ENCODE measurements around the gene RAB27A.

Gene RAB27A

DNA sequence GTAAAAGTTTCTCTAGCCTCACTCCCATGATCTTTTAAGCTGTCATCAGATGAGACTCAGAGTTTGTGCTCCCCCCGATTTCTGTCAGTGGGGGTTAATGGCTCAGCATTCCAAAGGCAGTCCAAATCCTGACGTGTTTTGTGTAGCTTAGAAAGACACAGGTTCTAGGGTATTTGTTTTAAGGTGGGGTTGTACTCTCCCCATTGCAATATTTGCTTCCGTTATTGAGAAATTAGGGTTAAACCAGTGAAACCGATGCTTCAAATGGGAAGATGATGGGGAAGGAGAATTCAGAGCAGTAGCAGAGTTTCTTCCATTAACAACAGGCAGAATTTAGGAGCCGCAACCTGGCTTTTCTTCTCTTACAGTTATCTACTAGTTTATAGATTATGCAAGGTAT lies 32.9 kb upstream of the RAB27A start:
- Histone ChIP-seq H3K4me2 (ENCODE audit: low read length) (no peak overlapping the region), H2AFZ (no peak overlapping the region), H3K36me3 (ENCODE audit: control insufficient read depth, insufficient read depth, low read length) (no peaks in the 10 kb centered on the region), H3K9ac (no peak overlapping the region), H3K79me2 (peaks cover 3% of the 10 kb centered on the region), H3K4me3 (ENCODE audit: low read depth, low read length) (no peak overlapping the region), H3K27me3 (ENCODE audit: control insufficient read depth, insufficient read depth, low read length) (no peaks in the 10 kb centered on the region), H3K4me1 (no peaks in the 10 kb centered on the region), H3K27ac (no peak overlapping the region), H3K9me3 (ENCODE audit: control insufficient read depth, low read length) (no peaks in the 10 kb centered on the region)
- TF ChIP-seq, protein P1, sequence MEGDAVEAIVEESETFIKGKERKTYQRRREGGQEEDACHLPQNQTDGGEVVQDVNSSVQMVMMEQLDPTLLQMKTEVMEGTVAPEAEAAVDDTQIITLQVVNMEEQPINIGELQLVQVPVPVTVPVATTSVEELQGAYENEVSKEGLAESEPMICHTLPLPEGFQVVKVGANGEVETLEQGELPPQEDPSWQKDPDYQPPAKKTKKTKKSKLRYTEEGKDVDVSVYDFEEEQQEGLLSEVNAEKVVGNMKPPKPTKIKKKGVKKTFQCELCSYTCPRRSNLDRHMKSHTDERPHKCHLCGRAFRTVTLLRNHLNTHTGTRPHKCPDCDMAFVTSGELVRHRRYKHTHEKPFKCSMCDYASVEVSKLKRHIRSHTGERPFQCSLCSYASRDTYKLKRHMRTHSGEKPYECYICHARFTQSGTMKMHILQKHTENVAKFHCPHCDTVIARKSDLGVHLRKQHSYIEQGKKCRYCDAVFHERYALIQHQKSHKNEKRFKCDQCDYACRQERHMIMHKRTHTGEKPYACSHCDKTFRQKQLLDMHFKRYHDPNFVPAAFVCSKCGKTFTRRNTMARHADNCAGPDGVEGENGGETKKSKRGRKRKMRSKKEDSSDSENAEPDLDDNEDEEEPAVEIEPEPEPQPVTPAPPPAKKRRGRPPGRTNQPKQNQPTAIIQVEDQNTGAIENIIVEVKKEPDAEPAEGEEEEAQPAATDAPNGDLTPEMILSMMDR (IDR thresholded peaks at IDR 0.05), result no peak

DNA sequence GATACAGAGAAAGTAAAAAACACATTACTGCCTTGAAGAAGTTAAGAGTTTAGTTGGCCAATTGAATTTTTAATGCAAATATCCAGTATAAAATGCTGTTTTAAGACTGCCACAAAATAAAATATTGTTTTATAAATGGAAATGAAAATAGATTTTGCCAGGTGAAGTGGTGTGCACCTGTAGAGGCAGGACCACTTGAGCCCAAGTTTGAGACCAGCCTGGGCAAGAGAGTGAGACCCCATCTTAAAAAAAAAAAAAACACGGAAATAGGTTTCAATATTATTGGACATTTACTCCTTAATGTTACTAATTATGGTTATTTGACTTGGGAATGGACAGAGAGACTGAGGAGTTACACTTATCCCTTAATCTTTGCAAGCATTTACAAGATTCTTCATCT lies 31.4 kb upstream of the RAB27A start:
- Histone ChIP-seq H2AFZ (no peak overlapping the region), H3K36me3 (ENCODE audit: control insufficient read depth, insufficient read depth, low read length) (no peaks in the 10 kb centered on the region), H3K4me3 (ENCODE audit: low read depth, low read length) (no peak overlapping the region), H3K9ac (no peak overlapping the region), H3K27me3 (ENCODE audit: control insufficient read depth, insufficient read depth, low read length) (no peaks in the 10 kb centered on the region), H3K27ac (no peak overlapping the region), H3K4me1 (no peaks in the 10 kb centered on the region), H3K9me3 (ENCODE audit: control insufficient read depth, low read length) (no peaks in the 10 kb centered on the region), H3K4me2 (ENCODE audit: low read length) (no peak overlapping the region), H3K79me2 (peaks cover 3% of the 10 kb centered on the region)
- TF ChIP-seq, protein P1 (IDR thresholded peaks at IDR 0.05), result no peak

DNA sequence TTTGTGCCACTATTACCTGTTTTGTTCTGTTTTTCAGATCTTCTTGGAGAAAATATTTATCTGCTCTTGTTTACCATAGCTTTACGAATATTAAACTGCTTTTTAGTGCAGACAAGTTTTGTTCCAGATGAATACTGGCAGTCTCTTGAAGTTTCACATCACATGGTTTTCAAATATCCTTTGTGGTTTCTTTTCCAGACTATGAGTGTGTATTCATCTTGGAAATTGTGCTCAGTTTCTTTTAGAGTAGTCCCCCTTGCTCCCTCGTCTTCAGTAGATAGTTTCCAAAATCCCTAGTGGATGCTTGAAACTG lies 30.6 kb upstream of the RAB27A start:
- Histone ChIP-seq H3K9me3 (ENCODE audit: control insufficient read depth, low read length) (no peaks in the 10 kb centered on the region), H3K9ac (no peak overlapping the region), H3K27me3 (ENCODE audit: control insufficient read depth, insufficient read depth, low read length) (no peaks in the 10 kb centered on the region), H3K4me2 (ENCODE audit: low read length) (peak overlapping the region; percentile 88), H3K27ac (no peak overlapping the region), H3K79me2 (peaks cover 3% of the 10 kb centered on the region), H3K4me1 (no peaks in the 10 kb centered on the region), H3K36me3 (ENCODE audit: control insufficient read depth, insufficient read depth, low read length) (no peaks in the 10 kb centered on the region), H2AFZ (peak overlapping the region; percentile 17), H3K4me3 (ENCODE audit: low read depth, low read length) (no peak overlapping the region)
- TF ChIP-seq, protein P1 (IDR thresholded peaks at IDR 0.05), result no peak

DNA sequence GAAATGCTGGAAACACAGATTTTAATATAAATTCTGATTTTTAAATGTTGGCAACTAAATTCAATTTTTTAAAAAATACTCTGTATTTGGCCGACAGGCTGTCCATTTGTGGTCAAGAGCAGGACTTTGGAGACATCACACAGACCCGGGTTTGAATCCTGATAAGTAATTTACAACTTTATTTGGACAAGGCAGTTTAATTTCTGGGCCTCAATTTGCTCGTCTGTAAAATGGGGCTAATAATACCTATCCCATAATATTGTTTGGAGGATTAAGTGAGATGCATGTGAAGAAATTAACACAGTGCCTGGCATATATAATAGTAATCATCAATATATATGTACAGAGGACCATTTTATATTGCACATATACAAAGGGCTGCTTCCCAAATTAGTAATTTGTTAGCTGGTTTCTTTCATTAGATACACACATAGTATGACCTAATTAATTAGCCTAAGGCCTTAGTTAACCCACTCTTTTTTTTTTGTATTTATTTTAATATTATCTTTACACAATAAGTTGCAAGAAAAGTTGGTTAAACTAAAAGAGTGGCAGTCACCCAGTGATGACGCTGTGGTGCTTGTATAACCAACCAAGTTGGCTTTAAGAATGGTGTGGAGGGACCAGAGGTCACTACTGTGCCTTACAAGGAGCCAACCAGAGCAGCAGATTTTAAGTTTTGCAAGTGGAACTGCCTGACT lies 30.1 kb upstream of the RAB27A start:
- Histone ChIP-seq H3K27ac (peak overlapping the region; percentile 88), H2AFZ (peak overlapping the region; percentile 97), H3K27me3 (ENCODE audit: control insufficient read depth, insufficient read depth, low read length) (no peaks in the 10 kb centered on the region), H3K36me3 (ENCODE audit: control insufficient read depth, insufficient read depth, low read length) (no peaks in the 10 kb centered on the region), H3K9ac (no peak overlapping the region), H3K9me3 (ENCODE audit: control insufficient read depth, low read length) (no peaks in the 10 kb centered on the region), H3K4me2 (ENCODE audit: low read length) (peak overlapping the region; percentile 88), H3K79me2 (peaks cover 3% of the 10 kb centered on the region), H3K4me1 (no peaks in the 10 kb centered on the region), H3K4me3 (ENCODE audit: low read depth, low read length) (peak overlapping the region; percentile 99)
- TF ChIP-seq, protein P1 (IDR thresholded peaks at IDR 0.05), result no peak
